GM12865 (cell line): ENCODE measurements around the gene ERC2.

Source experiments
- DNase-seq: peaks from one replicate; pipeline ENCODE4 v3.0.0; 2010; ENCODE audit warnings: low read depth
- H3K4me3 ChIP-seq: 2 replicates; pipeline ENCODE4 v1.5.1; 2011; ENCODE audit warnings: mild to moderate bottlenecking, low read depth, low read length, control low read depth
- TF ChIP-seq, protein P1 (sequence below): IDR thresholded peaks from 2 replicates; pipeline ENCODE4 v1.5.1; 2011; ENCODE audit warnings: low read length, control low read depth, low read depth, inconsistent platforms; ENCODE audit not compliant: insufficient read depth; ENCODE audit errors: missing control alignments

Gene ERC2

DNA sequence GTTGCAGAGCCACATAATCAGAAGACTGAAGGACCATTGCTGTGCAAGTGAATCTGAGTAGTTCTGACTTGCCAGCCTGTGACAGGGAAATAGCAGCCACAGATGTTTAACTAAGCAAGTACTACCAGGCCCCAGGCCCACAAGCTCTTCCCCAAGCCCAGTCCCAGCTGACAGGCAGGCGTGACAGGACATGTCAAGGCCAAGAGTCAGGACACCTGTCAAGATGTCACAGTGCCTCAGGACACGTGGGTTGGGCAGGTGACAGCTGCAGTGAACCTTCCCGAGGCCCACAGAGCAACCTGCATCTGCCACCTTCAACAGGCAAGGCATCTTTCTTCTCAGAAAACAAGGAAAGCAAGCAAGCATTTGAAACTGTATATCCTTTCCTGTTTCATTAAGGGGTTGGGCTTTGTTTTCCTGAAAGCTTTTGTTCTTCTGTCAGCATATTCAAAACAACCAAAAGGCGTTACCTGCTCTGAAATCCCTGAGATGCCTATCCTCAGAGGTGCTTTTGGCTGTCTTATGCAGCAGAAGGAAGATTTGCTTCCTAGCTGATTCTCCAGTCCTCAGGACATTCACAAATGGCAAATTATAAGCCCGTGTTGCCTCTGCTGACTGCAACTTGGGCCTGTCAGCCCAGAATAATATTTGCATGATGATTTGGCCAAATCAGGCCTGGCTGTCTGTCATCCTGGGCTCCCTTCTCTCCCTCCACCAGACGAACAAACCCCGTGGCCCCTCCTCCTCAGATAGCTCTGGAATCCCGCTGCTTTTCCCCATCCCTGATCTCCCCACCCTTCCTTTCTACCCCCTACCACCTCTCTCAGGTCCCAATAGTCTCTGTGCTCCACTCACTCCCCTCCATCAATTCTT lies 809.3 kb downstream of the ERC2 start:
- TF ChIP-seq, protein P1, sequence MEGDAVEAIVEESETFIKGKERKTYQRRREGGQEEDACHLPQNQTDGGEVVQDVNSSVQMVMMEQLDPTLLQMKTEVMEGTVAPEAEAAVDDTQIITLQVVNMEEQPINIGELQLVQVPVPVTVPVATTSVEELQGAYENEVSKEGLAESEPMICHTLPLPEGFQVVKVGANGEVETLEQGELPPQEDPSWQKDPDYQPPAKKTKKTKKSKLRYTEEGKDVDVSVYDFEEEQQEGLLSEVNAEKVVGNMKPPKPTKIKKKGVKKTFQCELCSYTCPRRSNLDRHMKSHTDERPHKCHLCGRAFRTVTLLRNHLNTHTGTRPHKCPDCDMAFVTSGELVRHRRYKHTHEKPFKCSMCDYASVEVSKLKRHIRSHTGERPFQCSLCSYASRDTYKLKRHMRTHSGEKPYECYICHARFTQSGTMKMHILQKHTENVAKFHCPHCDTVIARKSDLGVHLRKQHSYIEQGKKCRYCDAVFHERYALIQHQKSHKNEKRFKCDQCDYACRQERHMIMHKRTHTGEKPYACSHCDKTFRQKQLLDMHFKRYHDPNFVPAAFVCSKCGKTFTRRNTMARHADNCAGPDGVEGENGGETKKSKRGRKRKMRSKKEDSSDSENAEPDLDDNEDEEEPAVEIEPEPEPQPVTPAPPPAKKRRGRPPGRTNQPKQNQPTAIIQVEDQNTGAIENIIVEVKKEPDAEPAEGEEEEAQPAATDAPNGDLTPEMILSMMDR = no peak
- no peak overlapping the region for H3K4me3 ChIP-seq
- DNase-seq = peak; percentile 80

DNA sequence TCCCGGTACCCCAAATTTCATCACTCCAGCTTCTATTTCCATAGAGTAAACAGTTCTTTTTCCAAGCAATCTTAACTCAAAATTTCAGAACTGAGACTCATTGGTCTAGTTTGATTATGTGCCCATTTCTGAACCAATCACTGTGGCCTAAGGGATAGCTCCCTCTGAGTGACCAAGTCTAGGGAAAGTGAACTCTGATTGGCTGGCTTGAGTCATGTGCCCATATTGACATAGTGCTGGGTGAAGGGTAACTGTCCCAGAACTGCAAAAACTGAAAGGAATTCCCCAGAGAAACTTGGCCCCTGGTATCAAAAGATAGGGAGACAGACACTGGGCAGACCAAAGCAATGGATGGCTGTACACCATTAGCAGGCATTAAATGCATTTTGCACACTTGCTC lies 810.0 kb downstream of the ERC2 start:
- TF ChIP-seq, protein P1 = no peak
- no peak overlapping the region for H3K4me3 ChIP-seq
- no peak for DNase-seq

DNA sequence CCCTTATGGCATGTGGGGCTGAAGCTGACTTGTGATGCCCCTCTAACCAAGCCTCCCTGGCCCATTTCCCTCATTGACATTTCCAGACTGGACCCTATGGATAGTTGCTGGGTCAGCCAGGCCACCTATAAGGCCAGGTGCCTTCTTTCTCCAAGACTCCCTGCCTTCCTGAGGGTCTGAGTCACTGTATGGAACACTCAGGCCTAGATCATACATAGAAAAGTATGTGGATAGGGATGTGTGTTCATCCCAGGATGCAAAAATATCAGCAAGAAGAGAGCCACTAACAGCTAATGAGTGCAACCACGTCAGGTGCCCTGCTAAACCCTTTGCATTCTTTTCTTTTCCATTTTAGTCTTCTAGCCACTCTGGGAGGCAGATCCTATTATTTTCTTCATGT lies 812.7 kb downstream of the ERC2 start:
- no peak overlapping the region for H3K4me3 ChIP-seq
- no peak for DNase-seq
- TF ChIP-seq, protein P1 = no peak

DNA sequence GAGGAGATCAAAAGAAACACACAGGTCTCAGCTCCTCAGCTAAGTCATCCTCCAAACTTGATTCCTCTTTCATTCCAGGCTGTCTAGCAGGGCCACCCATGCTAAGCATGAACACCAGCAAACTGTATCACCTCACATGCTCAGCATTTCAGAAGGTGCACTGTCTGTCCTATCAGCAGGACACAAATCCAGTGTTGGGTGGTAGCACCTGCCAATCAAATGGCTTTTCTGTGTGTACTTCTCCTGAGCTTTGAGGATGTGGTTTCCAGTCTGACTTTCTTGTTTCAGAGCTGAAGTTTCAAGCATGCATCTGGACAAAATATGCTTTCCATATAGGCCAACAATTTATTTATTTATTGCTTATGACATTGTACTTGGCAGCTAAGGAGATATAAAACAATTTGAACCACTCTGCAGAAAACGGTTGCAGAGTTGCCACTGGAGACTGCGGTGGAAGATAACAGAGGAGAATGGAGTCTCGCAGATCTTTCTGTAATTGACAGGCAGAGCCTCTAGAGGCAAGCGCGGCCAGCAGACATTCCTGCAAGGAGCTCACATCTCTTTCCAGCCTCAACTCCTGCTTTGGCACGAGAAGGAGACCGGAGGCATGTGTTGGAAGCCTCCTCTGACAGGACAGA lies 814.0 kb downstream of the ERC2 start:
- peak; percentile 90 for DNase-seq
- TF ChIP-seq, protein P1 = no peak
- H3K4me3 ChIP-seq = no peak overlapping the region

DNA sequence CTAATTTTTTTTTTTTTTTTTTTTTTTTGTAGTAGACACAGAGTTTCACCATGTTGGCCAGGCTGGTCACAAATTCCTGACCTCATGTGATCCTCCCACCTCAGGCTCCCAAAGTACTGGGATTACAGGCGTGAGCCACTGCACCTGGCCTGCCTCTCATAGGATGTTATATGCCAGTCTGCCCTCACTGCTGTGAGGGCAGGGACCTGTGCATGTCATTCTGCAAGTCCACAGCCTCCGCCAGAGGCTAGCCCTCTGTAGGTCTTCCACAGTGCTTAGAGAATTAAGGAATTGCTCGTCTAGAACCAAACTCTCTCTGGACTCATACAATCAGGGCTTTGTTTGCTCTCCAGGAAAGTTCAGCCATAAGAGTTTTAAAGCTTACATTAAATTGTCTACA lies 817.3 kb downstream of the ERC2 start:
- TF ChIP-seq, protein P1 = no peak

DNA sequence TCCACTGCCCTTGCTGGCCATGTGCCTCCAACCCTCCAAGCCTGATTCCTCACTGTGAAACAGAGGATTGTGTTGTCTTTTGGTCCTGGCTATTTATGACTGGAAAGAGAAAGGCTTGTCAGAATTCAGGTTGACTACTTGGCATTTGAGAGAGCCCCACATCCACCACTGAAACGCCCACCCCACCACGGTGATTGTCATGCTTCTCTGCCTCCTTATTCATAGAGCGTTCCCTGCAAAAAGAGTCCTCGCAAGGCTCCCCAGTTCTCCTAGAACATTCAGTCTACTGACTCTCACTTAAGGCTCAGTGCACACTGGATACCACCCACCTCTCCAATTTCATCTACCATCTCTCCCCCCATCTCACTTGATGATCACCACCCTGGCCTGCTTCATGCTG lies 818.3 kb downstream of the ERC2 start:
- H3K4me3 ChIP-seq = no peak overlapping the region
- TF ChIP-seq, protein P1 = no peak
- no peak for DNase-seq

More for the DNA sequence above, 817.3 kb downstream of the ERC2 start:
- no peak for DNase-seq
- no peak overlapping the region for H3K4me3 ChIP-seq

DNA sequence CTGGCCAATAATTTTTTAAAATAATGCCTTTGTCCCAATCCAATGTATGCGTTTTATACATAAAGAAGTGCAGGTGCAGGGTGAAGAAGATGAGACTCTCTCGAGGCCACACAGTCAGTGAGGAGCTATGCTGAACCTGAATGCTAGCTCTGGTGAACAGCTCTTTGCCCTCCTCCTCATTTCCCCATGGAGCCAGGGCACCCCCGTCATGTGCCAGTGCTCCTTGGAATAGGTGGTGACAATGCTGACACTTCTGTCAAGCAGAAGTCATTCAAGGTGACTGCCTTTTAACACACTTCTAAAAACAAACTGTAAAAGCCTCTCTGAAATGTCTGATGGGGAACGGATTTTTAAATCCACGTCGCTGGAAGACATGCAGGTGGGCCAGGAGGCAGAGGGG lies 818.7 kb downstream of the ERC2 start:
- DNase-seq = no peak
- H3K4me3 ChIP-seq = no peak overlapping the region
- TF ChIP-seq, protein P1 = no peak
